Osteocyte (in vitro differentiated cells): ENCODE results near the gene CTNNBL1. TPM values are rescaled to one million over a fixed set of nuclear protein-coding genes. Genes with fewer than 3 reads are reported as not detected.

Experiments
- DNase-seq: peaks from one replicate; pipeline ENCODE4 v3.0.0; 2021; ENCODE audit warnings: mixed read lengths; ENCODE audit not compliant: unreplicated experiment; ENCODE audit errors: extremely low spot score
- H3K27ac Mint-ChIP-seq: one replicate; pipeline ENCODE4 v1.8.0; 2021; ENCODE audit warnings: mild to moderate bottlenecking, mixed read lengths; ENCODE audit not compliant: unreplicated experiment
- H3K27me3 Mint-ChIP-seq: one replicate; pipeline ENCODE4 v1.8.0; 2021; ENCODE audit warnings: mixed read lengths; ENCODE audit not compliant: unreplicated experiment
- H3K36me3 Mint-ChIP-seq: one replicate; pipeline ENCODE4 v1.8.0; 2021; ENCODE audit warnings: mixed read lengths; ENCODE audit not compliant: unreplicated experiment
- H3K4me1 Mint-ChIP-seq: one replicate; pipeline ENCODE4 v1.8.0; 2021; ENCODE audit warnings: mixed read lengths; ENCODE audit not compliant: unreplicated experiment
- H3K4me3 Mint-ChIP-seq: one replicate; pipeline ENCODE4 v1.8.0; 2021; ENCODE audit warnings: mild to moderate bottlenecking, moderate library complexity, mixed read lengths; ENCODE audit not compliant: unreplicated experiment
- H3K9me3 Mint-ChIP-seq: one replicate; pipeline ENCODE4 v1.8.0; 2021; ENCODE audit warnings: mixed read lengths; ENCODE audit not compliant: unreplicated experiment
- CTCF ChIP-seq: fragments of 200-600 bp; sonication (generic); IDR thresholded peaks from 2 replicates; pipeline ENCODE4 v1.5.0; 2021; ENCODE audit warnings: antibody characterized with exemption, mild to moderate bottlenecking, moderate library complexity
- total RNA-seq: library from RNA; stranded (reverse); gene quantifications from 2 replicates; pipeline ENCODE4 v1.2.1, GENCODE V29; 2021

The CTNNBL1 gene
- total RNA-seq, 1 donor from 2014 or later = 43.4 TPM

- H3K4me3 Mint-ChIP-seq = no peak overlapping the region
- DNase-seq = no peak
- peak overlapping the region; percentile 94 for H3K27ac Mint-ChIP-seq
Measured at GRCh38 chr20:37823296-37823980, 129.6 kb downstream of the CTNNBL1 start.

GRCh38 chr20:37827605-37828004, 133.8 kb downstream of the CTNNBL1 start:
- DNase-seq = no peak
- Mint-ChIP-seq H3K27ac (no peak overlapping the region), H3K27me3 (no peaks in the 10 kb centered on the region), H3K4me3 (no peak overlapping the region), H3K36me3 (no peaks in the 10 kb centered on the region), H3K9me3 (no peaks in the 10 kb centered on the region), H3K4me1 (peaks cover 13% of the 10 kb centered on the region)
- no peak for TF ChIP-seq CTCF

More at GRCh38 chr20:37823296-37823980, 129.6 kb downstream of the CTNNBL1 start:
- TF ChIP-seq CTCF = no peak
- Mint-ChIP-seq H3K9me3 (no peaks in the 10 kb centered on the region), H3K27me3 (no peaks in the 10 kb centered on the region), H3K4me1 (peaks cover 26% of the 10 kb centered on the region), H3K36me3 (no peaks in the 10 kb centered on the region)

- H3K27me3 Mint-ChIP-seq = no peaks in the 10 kb centered on the region
Measured at GRCh38 chr20:37828684-37829083, 134.9 kb downstream of the CTNNBL1 start.

GRCh38 chr20:37829128-37829527, 135.3 kb downstream of the CTNNBL1 start:
- Mint-ChIP-seq H3K27ac (no peak overlapping the region), H3K9me3 (no peaks in the 10 kb centered on the region), H3K27me3 (no peaks in the 10 kb centered on the region), H3K4me1 (no peaks in the 10 kb centered on the region), H3K36me3 (no peaks in the 10 kb centered on the region), H3K4me3 (no peak overlapping the region)
- DNase-seq = no peak
- TF ChIP-seq CTCF = no peak

More at GRCh38 chr20:37828684-37829083, 134.9 kb downstream of the CTNNBL1 start:
- no peak for TF ChIP-seq CTCF
- no peak overlapping the region for H3K27ac Mint-ChIP-seq
- H3K9me3 Mint-ChIP-seq = no peaks in the 10 kb centered on the region
- H3K4me1 Mint-ChIP-seq = peaks cover 2% of the 10 kb centered on the region
- H3K36me3 Mint-ChIP-seq = no peaks in the 10 kb centered on the region
- no peak for DNase-seq
- no peak overlapping the region for H3K4me3 Mint-ChIP-seq

GRCh38 chr20:37833221-37833896, 139.5 kb downstream of the CTNNBL1 start:
- no peak overlapping the region for H3K27ac Mint-ChIP-seq
- H3K9me3 Mint-ChIP-seq = no peaks in the 10 kb centered on the region
- H3K4me3 Mint-ChIP-seq = no peak overlapping the region
- no peaks in the 10 kb centered on the region for H3K4me1 Mint-ChIP-seq
- no peak for TF ChIP-seq CTCF
- no peaks in the 10 kb centered on the region for H3K36me3 Mint-ChIP-seq
- H3K27me3 Mint-ChIP-seq = no peaks in the 10 kb centered on the region
- DNase-seq = no peak
